ENCODE measurements around the gene INTS2.
"Not testable (repeated sequence)": the region's sequence is repeated elsewhere in the genome, so short reads cannot be mapped to it uniquely, and the experiment has no call there.

The INTS2 gene

GRCh38 chr17:61895391-61895790 is 32.4 kb downstream of the INTS2 start:
- no peak for DNase-seq

- not testable (repeated sequence) for DNase-seq
Observed at GRCh38 chr17:61894310-61894709, 33.5 kb downstream of the INTS2 start.

GRCh38 chr17:61887733-61888132 is 40.0 kb downstream of the INTS2 start:
- not testable (repeated sequence) for DNase-seq

GRCh38 chr17:61885865-61886264 is 41.9 kb downstream of the INTS2 start:
- not testable (repeated sequence) for DNase-seq

- DNase-seq, result no peak
Observed at GRCh38 chr17:61884864-61885263, 42.9 kb downstream of the INTS2 start.

GRCh38 chr17:61880589-61881102 is 47.1 kb downstream of the INTS2 start:
- no peak for DNase-seq

GRCh38 chr17:61878984-61879612 is 48.7 kb downstream of the INTS2 start:
- no peak for DNase-seq

GRCh38 chr17:61878520-61878919 is 49.3 kb downstream of the INTS2 start:
- DNase-seq, result no peak

- no peak for DNase-seq
Observed at GRCh38 chr17:61877837-61878236, 49.9 kb downstream of the INTS2 start.

- DNase-seq, result no peak
Observed at GRCh38 chr17:61875804-61876203, 52.0 kb downstream of the INTS2 start.

- DNase-seq, result no peak
Observed at GRCh38 chr17:61875285-61875684, 52.5 kb downstream of the INTS2 start.

GRCh38 chr17:61874075-61874474 is 53.7 kb downstream of the INTS2 start:
- DNase-seq, result no peak

- DNase-seq, result no peak
Observed at GRCh38 chr17:61872099-61872498, 55.7 kb downstream of the INTS2 start.

GRCh38 chr17:61869138-61869537 is 58.6 kb downstream of the INTS2 start:
- DNase-seq, result no peak

- no peak for DNase-seq
Observed at GRCh38 chr17:61868074-61868473, 59.7 kb downstream of the INTS2 start.

GRCh38 chr17:61867033-61867432 is 60.7 kb downstream of the INTS2 start:
- no peak for DNase-seq

- no peak for DNase-seq
Observed at GRCh38 chr17:61863801-61864126, 64.0 kb downstream of the INTS2 start.

- DNase-seq, result peak; percentile 87 to 89
Observed at GRCh38 chr17:61862975-61863800, 64.6 kb downstream of the INTS2 start, which contains the start of gene BRIP1. TSS of gene BRIP1 (minus strand) at chr17:61863528. CDS start at chr17:61861539, 1,989 bp downstream.

GRCh38 chr17:61862105-61862574 is 65.6 kb downstream of the INTS2 start:
- no peak for DNase-seq

GRCh38 chr17:61860397-61860796 is 67.4 kb downstream of the INTS2 start:
- DNase-seq, result not testable (repeated sequence)

- DNase-seq, result no peak
Observed at GRCh38 chr17:61856035-61856434, 71.7 kb downstream of the INTS2 start.

- DNase-seq, result no peak
Observed at GRCh38 chr17:61852857-61853256, 74.9 kb downstream of the INTS2 start.

- DNase-seq, result no peak
Observed at GRCh38 chr17:61849674-61850073, 78.1 kb downstream of the INTS2 start.

GRCh38 chr17:61848896-61849295 is 78.9 kb downstream of the INTS2 start:
- no peak for DNase-seq

All from CD4-positive, alpha-beta T cell treated with Interleukin-1 beta for 1 hour (primary cell).